WTC11 (cell line): ENCODE results near the gene TMEM196. TPM values are rescaled to one million over a fixed set of nuclear protein-coding genes. Genes with fewer than 3 reads are reported as not detected.

Experiments used
- ATAC-seq: fragments of 200-7000 bp; cut with Tn5 transposase; 2 replicates; pipeline ENCODE4 v1.10.0; 2021; ENCODE audit warnings: mild to moderate bottlenecking, moderate library complexity
- CTCF ChIA-PET: fragments of 300-600 bp; sonication (Branson Sonifier 250); formaldehyde crosslinking; loops from one replicate; lab custom pipeline; 2021; ENCODE audit warnings: antibody characterized with exemption; lab: Charles Lee
- POLR2A ChIA-PET: fragments of 350-600 bp; sonication (Branson Sonifier 250); formaldehyde crosslinking; loops from one replicate; lab custom pipeline; 2021; ENCODE audit warnings: antibody characterized with exemption; lab: Charles Lee
- DNase-seq: peaks from one replicate; pipeline ENCODE4 v3.0.0; 2021; ENCODE audit warnings: low spot score
- H3K27ac Mint-ChIP-seq: 2 replicates; pipeline ENCODE4 v1.8.0; 2021; ENCODE audit warnings: mixed read lengths
- H3K27me3 Mint-ChIP-seq: 2 replicates; pipeline ENCODE4 v1.8.0; 2021; ENCODE audit warnings: low read depth, mild to moderate bottlenecking, moderate library complexity, mixed read lengths
- H3K36me3 Mint-ChIP-seq: 2 replicates; pipeline ENCODE4 v1.8.0; 2021; ENCODE audit warnings: mixed read lengths
- H3K4me1 Mint-ChIP-seq: 2 replicates; pipeline ENCODE4 v1.8.0; 2022; ENCODE audit warnings: mixed read lengths
- H3K4me3 Mint-ChIP-seq: 2 replicates; pipeline ENCODE4 v1.8.0; 2021; ENCODE audit warnings: mild to moderate bottlenecking, moderate library complexity, mixed read lengths
- H3K9me3 Mint-ChIP-seq: 2 replicates; pipeline ENCODE4 v1.8.0; 2021; ENCODE audit warnings: mixed read lengths
- EMX1 ChIP-seq: fragments of 250-450 bp; sonication (Bioruptor Pico); IDR thresholded peaks from 2 replicates; pipeline ENCODE4 v1.8.0; 2021; ENCODE audit warnings: mild to moderate bottlenecking
- FOXP1 ChIP-seq: sonication (generic); formaldehyde crosslinking; IDR thresholded peaks from 2 replicates; pipeline ENCODE4 v1.8.0; 2022; ENCODE audit warnings: missing genetic modification reagents, mild to moderate bottlenecking, moderate library complexity, borderline replicate concordance
- GRHL2 ChIP-seq: fragments of 250-450 bp; sonication (Bioruptor Pico); IDR thresholded peaks from 2 replicates; pipeline ENCODE4 v1.8.0; 2022; ENCODE audit warnings: mild to moderate bottlenecking, moderate library complexity; ENCODE audit not compliant: insufficient replicate concordance, severe bottlenecking
- JUN ChIP-seq: sonication (generic); formaldehyde crosslinking; IDR thresholded peaks from 2 replicates; pipeline ENCODE4 v1.8.0; 2023; ENCODE audit warnings: mild to moderate bottlenecking, missing genetic modification reagents
- KAT7 ChIP-seq: sonication (generic); formaldehyde crosslinking; IDR thresholded peaks from 2 replicates; pipeline ENCODE4 v1.8.1; 2023; ENCODE audit warnings: missing genetic modification reagents, mild to moderate bottlenecking, borderline replicate concordance
- NR2C2 ChIP-seq: sonication (generic); formaldehyde crosslinking; IDR thresholded peaks from 2 replicates; pipeline ENCODE4 v1.8.0; 2022; ENCODE audit warnings: mild to moderate bottlenecking, missing genetic modification reagents
- TEAD1 ChIP-seq: sonication (generic); formaldehyde crosslinking; IDR thresholded peaks from 2 replicates; pipeline ENCODE4 v1.8.0; 2022; ENCODE audit warnings: mild to moderate bottlenecking, missing genetic modification reagents
- ZNF219 ChIP-seq: sonication (generic); formaldehyde crosslinking; IDR thresholded peaks from 2 replicates; pipeline ENCODE4 v1.8.0; 2023; ENCODE audit warnings: missing genetic modification reagents, mild to moderate bottlenecking, borderline replicate concordance
- ZNF671 ChIP-seq: fragments of 250-450 bp; sonication (Bioruptor Pico); IDR thresholded peaks from 2 replicates; pipeline ENCODE4 v1.8.0; 2021; ENCODE audit warnings: mild to moderate bottlenecking
- total RNA-seq: library from RNA; stranded (reverse); gene quantifications from 3 replicates; pipeline ENCODE4 v1.2.3, GENCODE V29; 2021
- TF ChIP-seq, protein P1 (sequence below): sonication (generic); formaldehyde crosslinking; IDR thresholded peaks from 2 replicates; pipeline ENCODE4 v1.8.0; 2022; ENCODE audit warnings: mild to moderate bottlenecking, missing genetic modification reagents
- TF ChIP-seq, protein P2 (sequence below): sonication (generic); formaldehyde crosslinking; IDR thresholded peaks from 2 replicates; pipeline ENCODE4 v1.8.1; 2023; ENCODE audit warnings: mild to moderate bottlenecking, missing genetic modification reagents, borderline replicate concordance
- TF ChIP-seq, protein P3 (sequence below): sonication (generic); formaldehyde crosslinking; IDR thresholded peaks from 2 replicates; pipeline ENCODE4 v1.8.1; 2022; ENCODE audit warnings: mild to moderate bottlenecking, moderate library complexity, missing genetic modification reagents
- TF ChIP-seq, protein P4 (sequence below): sonication (generic); formaldehyde crosslinking; IDR thresholded peaks from 2 replicates; pipeline ENCODE4 v1.8.0; 2022; ENCODE audit warnings: mild to moderate bottlenecking, missing genetic modification reagents
- TF ChIP-seq, protein P5 (sequence below): sonication (generic); formaldehyde crosslinking; IDR thresholded peaks from 2 replicates; pipeline ENCODE4 v1.8.1; 2022; ENCODE audit warnings: mild to moderate bottlenecking, missing genetic modification reagents, moderate library complexity, borderline replicate concordance
- TF ChIP-seq, protein P6 (sequence below): fragments of 250-450 bp; sonication (Bioruptor Pico); IDR thresholded peaks from 2 replicates; pipeline ENCODE4 v1.9.0; 2021; ENCODE audit warnings: mild to moderate bottlenecking
- TF ChIP-seq, protein P7 (sequence below): sonication (generic); formaldehyde crosslinking; IDR thresholded peaks from 2 replicates; pipeline ENCODE4 v1.8.0; 2022; ENCODE audit warnings: missing genetic modification reagents
- TF ChIP-seq, protein P8 (sequence below): fragments of 200-600 bp; IDR thresholded peaks from 2 replicates; pipeline ENCODE4 v1.8.0; 2022; ENCODE audit warnings: antibody characterized with exemption

TMEM196 gene
- total RNA-seq, 1 experiment from 2014 or later = 0.42 TPM

DNA sequence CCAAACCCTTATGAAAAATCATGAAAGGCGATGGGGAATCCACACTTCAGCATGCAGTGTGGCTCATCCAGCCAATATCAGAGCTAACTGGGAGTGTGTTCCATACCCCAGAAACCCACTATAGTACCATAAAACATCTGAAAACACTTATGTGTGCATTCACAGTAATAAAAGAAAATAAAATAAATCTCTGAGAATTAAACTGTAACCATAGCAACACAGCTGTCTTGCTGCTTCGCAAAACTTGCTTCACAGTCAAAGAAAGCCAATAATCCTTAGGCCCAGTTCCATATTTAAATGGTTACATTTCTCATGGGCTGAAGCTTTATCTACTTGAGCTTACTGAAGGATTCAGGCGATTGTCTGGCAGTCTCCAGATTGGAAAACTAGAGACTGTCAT lies 44.7 kb downstream of the TMEM196 start:
- Mint-ChIP-seq H3K4me3 (no peak overlapping the region), H3K27me3 (no peaks in the 10 kb centered on the region), H3K27ac (no peak overlapping the region), H3K4me1 (peaks cover 3% of the 10 kb centered on the region), H3K9me3 (no peaks in the 10 kb centered on the region), H3K36me3 (no peaks in the 10 kb centered on the region)
- TF ChIP-seq FOXP1 (CRISPR knock-in tag) (no peak), ZNF219 (no peak), JUN (no peak), KAT7 (CRISPR knock-in tag) (no peak)
- TF ChIP-seq, protein P1, sequence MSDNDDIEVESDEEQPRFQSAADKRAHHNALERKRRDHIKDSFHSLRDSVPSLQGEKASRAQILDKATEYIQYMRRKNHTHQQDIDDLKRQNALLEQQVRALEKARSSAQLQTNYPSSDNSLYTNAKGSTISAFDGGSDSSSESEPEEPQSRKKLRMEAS (CRISPR knock-in tag) = no peak
- TF ChIP-seq, protein P2, sequence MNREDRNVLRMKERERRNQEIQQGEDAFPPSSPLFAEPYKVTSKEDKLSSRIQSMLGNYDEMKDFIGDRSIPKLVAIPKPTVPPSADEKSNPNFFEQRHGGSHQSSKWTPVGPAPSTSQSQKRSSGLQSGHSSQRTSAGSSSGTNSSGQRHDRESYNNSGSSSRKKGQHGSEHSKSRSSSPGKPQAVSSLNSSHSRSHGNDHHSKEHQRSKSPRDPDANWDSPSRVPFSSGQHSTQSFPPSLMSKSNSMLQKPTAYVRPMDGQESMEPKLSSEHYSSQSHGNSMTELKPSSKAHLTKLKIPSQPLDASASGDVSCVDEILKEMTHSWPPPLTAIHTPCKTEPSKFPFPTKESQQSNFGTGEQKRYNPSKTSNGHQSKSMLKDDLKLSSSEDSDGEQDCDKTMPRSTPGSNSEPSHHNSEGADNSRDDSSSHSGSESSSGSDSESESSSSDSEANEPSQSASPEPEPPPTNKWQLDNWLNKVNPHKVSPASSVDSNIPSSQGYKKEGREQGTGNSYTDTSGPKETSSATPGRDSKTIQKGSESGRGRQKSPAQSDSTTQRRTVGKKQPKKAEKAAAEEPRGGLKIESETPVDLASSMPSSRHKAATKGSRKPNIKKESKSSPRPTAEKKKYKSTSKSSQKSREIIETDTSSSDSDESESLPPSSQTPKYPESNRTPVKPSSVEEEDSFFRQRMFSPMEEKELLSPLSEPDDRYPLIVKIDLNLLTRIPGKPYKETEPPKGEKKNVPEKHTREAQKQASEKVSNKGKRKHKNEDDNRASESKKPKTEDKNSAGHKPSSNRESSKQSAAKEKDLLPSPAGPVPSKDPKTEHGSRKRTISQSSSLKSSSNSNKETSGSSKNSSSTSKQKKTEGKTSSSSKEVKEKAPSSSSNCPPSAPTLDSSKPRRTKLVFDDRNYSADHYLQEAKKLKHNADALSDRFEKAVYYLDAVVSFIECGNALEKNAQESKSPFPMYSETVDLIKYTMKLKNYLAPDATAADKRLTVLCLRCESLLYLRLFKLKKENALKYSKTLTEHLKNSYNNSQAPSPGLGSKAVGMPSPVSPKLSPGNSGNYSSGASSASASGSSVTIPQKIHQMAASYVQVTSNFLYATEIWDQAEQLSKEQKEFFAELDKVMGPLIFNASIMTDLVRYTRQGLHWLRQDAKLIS = no peak
- ATAC-seq (no peak), DNase-seq (no peak)
- ChIA-PET CTCF (interaction anchor here (1.1 to 1.5 kb wide), 2 partner anchors 15 to 19 kb away, joined by 4 to 5 read pairs; no protein-coding TSS in a partner anchor), POLR2A (interaction anchor here (1.4 kb wide), 1 partner anchor 20 kb away, joined by 3 read pairs; the partner anchor contains the start of gene POLR1F)

DNA sequence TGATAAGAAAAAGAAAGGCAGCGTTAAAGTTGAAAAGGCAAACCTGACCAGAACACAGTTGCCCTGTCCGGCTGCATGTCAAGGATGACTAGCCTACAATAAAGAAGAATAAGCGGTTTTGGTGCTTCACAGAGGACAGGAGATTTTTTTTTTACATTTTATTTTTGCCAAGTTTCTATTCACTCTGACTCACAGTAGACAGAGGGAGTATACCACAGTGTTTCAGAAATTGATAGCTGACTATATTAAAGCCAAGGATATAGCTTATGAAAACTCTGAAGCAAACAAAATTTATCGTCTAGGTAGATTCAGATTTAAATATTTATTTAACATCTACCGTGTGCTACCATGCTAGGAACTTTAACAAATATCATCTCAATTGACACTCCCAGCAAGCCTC lies 47.6 kb downstream of the TMEM196 start:
- Mint-ChIP-seq H3K9me3 (no peaks in the 10 kb centered on the region), H3K27ac (no peak overlapping the region), H3K36me3 (no peaks in the 10 kb centered on the region), H3K27me3 (no peaks in the 10 kb centered on the region), H3K4me1 (peaks cover 3% of the 10 kb centered on the region), H3K4me3 (no peak overlapping the region)
- TF ChIP-seq, protein P3, sequence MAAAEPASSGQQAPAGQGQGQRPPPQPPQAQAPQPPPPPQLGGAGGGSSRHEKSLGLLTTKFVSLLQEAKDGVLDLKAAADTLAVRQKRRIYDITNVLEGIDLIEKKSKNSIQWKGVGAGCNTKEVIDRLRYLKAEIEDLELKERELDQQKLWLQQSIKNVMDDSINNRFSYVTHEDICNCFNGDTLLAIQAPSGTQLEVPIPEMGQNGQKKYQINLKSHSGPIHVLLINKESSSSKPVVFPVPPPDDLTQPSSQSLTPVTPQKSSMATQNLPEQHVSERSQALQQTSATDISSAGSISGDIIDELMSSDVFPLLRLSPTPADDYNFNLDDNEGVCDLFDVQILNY = no peak
- no peak for TF ChIP-seq GRHL2
- TF ChIP-seq, protein P4, sequence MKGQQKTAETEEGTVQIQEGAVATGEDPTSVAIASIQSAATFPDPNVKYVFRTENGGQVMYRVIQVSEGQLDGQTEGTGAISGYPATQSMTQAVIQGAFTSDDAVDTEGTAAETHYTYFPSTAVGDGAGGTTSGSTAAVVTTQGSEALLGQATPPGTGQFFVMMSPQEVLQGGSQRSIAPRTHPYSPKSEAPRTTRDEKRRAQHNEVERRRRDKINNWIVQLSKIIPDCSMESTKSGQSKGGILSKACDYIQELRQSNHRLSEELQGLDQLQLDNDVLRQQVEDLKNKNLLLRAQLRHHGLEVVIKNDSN (CRISPR knock-in tag) = no peak
- TF ChIP-seq, protein P5, sequence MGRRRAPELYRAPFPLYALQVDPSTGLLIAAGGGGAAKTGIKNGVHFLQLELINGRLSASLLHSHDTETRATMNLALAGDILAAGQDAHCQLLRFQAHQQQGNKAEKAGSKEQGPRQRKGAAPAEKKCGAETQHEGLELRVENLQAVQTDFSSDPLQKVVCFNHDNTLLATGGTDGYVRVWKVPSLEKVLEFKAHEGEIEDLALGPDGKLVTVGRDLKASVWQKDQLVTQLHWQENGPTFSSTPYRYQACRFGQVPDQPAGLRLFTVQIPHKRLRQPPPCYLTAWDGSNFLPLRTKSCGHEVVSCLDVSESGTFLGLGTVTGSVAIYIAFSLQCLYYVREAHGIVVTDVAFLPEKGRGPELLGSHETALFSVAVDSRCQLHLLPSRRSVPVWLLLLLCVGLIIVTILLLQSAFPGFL (CRISPR knock-in tag) = no peak
- TF ChIP-seq ZNF671 (CRISPR knock-in tag) = no peak
- TF ChIP-seq, protein P6, sequence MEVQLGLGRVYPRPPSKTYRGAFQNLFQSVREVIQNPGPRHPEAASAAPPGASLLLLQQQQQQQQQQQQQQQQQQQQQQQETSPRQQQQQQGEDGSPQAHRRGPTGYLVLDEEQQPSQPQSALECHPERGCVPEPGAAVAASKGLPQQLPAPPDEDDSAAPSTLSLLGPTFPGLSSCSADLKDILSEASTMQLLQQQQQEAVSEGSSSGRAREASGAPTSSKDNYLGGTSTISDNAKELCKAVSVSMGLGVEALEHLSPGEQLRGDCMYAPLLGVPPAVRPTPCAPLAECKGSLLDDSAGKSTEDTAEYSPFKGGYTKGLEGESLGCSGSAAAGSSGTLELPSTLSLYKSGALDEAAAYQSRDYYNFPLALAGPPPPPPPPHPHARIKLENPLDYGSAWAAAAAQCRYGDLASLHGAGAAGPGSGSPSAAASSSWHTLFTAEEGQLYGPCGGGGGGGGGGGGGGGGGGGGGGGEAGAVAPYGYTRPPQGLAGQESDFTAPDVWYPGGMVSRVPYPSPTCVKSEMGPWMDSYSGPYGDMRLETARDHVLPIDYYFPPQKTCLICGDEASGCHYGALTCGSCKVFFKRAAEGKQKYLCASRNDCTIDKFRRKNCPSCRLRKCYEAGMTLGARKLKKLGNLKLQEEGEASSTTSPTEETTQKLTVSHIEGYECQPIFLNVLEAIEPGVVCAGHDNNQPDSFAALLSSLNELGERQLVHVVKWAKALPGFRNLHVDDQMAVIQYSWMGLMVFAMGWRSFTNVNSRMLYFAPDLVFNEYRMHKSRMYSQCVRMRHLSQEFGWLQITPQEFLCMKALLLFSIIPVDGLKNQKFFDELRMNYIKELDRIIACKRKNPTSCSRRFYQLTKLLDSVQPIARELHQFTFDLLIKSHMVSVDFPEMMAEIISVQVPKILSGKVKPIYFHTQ = no peak
- TF ChIP-seq EMX1 (CRISPR knock-in tag) = no peak
- no peak for TF ChIP-seq NR2C2
- TF ChIP-seq, protein P7, sequence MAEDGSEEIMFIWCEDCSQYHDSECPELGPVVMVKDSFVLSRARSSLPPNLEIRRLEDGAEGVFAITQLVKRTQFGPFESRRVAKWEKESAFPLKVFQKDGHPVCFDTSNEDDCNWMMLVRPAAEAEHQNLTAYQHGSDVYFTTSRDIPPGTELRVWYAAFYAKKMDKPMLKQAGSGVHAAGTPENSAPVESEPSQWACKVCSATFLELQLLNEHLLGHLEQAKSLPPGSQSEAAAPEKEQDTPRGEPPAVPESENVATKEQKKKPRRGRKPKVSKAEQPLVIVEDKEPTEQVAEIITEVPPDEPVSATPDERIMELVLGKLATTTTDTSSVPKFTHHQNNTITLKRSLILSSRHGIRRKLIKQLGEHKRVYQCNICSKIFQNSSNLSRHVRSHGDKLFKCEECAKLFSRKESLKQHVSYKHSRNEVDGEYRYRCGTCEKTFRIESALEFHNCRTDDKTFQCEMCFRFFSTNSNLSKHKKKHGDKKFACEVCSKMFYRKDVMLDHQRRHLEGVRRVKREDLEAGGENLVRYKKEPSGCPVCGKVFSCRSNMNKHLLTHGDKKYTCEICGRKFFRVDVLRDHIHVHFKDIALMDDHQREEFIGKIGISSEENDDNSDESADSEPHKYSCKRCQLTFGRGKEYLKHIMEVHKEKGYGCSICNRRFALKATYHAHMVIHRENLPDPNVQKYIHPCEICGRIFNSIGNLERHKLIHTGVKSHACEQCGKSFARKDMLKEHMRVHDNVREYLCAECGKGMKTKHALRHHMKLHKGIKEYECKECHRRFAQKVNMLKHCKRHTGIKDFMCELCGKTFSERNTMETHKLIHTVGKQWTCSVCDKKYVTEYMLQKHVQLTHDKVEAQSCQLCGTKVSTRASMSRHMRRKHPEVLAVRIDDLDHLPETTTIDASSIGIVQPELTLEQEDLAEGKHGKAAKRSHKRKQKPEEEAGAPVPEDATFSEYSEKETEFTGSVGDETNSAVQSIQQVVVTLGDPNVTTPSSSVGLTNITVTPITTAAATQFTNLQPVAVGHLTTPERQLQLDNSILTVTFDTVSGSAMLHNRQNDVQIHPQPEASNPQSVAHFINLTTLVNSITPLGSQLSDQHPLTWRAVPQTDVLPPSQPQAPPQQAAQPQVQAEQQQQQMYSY = no peak
- TF ChIP-seq TEAD1 (CRISPR knock-in tag) = no peak
- TF ChIP-seq, protein P8, sequence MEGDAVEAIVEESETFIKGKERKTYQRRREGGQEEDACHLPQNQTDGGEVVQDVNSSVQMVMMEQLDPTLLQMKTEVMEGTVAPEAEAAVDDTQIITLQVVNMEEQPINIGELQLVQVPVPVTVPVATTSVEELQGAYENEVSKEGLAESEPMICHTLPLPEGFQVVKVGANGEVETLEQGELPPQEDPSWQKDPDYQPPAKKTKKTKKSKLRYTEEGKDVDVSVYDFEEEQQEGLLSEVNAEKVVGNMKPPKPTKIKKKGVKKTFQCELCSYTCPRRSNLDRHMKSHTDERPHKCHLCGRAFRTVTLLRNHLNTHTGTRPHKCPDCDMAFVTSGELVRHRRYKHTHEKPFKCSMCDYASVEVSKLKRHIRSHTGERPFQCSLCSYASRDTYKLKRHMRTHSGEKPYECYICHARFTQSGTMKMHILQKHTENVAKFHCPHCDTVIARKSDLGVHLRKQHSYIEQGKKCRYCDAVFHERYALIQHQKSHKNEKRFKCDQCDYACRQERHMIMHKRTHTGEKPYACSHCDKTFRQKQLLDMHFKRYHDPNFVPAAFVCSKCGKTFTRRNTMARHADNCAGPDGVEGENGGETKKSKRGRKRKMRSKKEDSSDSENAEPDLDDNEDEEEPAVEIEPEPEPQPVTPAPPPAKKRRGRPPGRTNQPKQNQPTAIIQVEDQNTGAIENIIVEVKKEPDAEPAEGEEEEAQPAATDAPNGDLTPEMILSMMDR = no peak
- no peak for DNase-seq
- ChIA-PET CTCF (interaction anchor here (0.7 to 1.2 kb wide), 3 partner anchors 12 to 873 kb away, joined by 3 to 6 read pairs (median 3); partner anchors contain the start of gene POLR1F), POLR2A (no interaction called here)
- ATAC-seq = no peak
